Ishikawa (cell line): ENCODE data around the gene PLAC8.

ENCODE experiments used
- CEBPB ChIP-seq: IDR thresholded peaks from 2 replicates; pipeline ENCODE4 v1.6.1; 2012
- CREB1 ChIP-seq: IDR thresholded peaks from 2 replicates; pipeline ENCODE4 v1.6.1; 2012; ENCODE audit warnings: low read depth
- EGR1 ChIP-seq: IDR thresholded peaks from 2 replicates; pipeline ENCODE4 v1.6.1; 2012
- EP300 ChIP-seq: IDR thresholded peaks from 2 replicates; pipeline ENCODE4 v1.6.1; 2012; ENCODE audit warnings: borderline replicate concordance
- FOXM1 ChIP-seq: IDR thresholded peaks from 2 replicates; pipeline ENCODE4 v1.6.1; 2012; ENCODE audit warnings: low read depth, borderline replicate concordance
- MAX ChIP-seq: IDR thresholded peaks from 2 replicates; pipeline ENCODE4 v1.6.1; 2012
- NFIC ChIP-seq: IDR thresholded peaks from 2 replicates; pipeline ENCODE4 v1.6.1; 2012
- RAD21 ChIP-seq: IDR thresholded peaks from 2 replicates; pipeline ENCODE4 v1.6.1; 2012; ENCODE audit warnings: low read depth
- REST ChIP-seq: IDR thresholded peaks from 2 replicates; pipeline ENCODE4 v1.6.1; 2012; ENCODE audit warnings: low read depth, mild to moderate bottlenecking
- TAF1 ChIP-seq: IDR thresholded peaks from 2 replicates; pipeline ENCODE4 v1.6.1; 2012; ENCODE audit warnings: low read depth, mild to moderate bottlenecking
- TCF12 ChIP-seq: IDR thresholded peaks from 2 replicates; pipeline ENCODE4 v1.6.1; 2012; ENCODE audit warnings: low read depth
- TEAD4 ChIP-seq: IDR thresholded peaks from 2 replicates; pipeline ENCODE4 v1.6.1; 2012
- USF1 ChIP-seq: IDR thresholded peaks from 2 replicates; pipeline ENCODE4 v1.6.1; 2012
- YY1 ChIP-seq: IDR thresholded peaks from 2 replicates; pipeline ENCODE4 v1.6.1; 2012; ENCODE audit warnings: low read depth
- ZBTB7A ChIP-seq: IDR thresholded peaks from 2 replicates; pipeline ENCODE4 v1.6.1; 2012; ENCODE audit warnings: low read depth

The PLAC8 gene

GRCh38 chr4:83149865-83150652, 35.5 kb upstream of the PLAC8 start:
- TF ChIP-seq USF1, result no peak
- TF ChIP-seq EP300, result no peak
- TF ChIP-seq CREB1, result no peak
- TF ChIP-seq RAD21, result no peak
- no peak for TF ChIP-seq TAF1
- TF ChIP-seq MAX, result no peak
- no peak for TF ChIP-seq TEAD4
- TF ChIP-seq NFIC, result no peak
- TF ChIP-seq CEBPB, result no peak
- TF ChIP-seq ZBTB7A, result no peak
- no peak for TF ChIP-seq TCF12
- no peak for TF ChIP-seq FOXM1
- TF ChIP-seq EGR1, result no peak
- TF ChIP-seq YY1, result no peak
- TF ChIP-seq REST, result no peak

GRCh38 chr4:83146841-83147240, 32.3 kb upstream of the PLAC8 start:
- TF ChIP-seq RAD21, result no peak
- TF ChIP-seq NFIC, result no peak
- TF ChIP-seq TEAD4, result no peak
- TF ChIP-seq CREB1, result no peak
- no peak for TF ChIP-seq REST
- TF ChIP-seq USF1, result no peak
- no peak for TF ChIP-seq ZBTB7A

- TF ChIP-seq CEBPB (no peak), MAX (no peak), TCF12 (no peak), YY1 (no peak), TAF1 (no peak), FOXM1 (no peak)
Observed at GRCh38 chr4:83139514-83140156, 25.1 kb upstream of the PLAC8 start.

GRCh38 chr4:83138946-83139345, 24.4 kb upstream of the PLAC8 start:
- TF ChIP-seq CEBPB (no peak), FOXM1 (no peak), USF1 (no peak), TEAD4 (no peak), TCF12 (no peak), REST (no peak), NFIC (no peak), EP300 (no peak), TAF1 (no peak), CREB1 (no peak), EGR1 (no peak), YY1 (no peak), MAX (no peak)
